CD14-positive monocyte (primary cell): Measurements from ENCODE around the gene ATOSA. TPM values are rescaled to one million over a fixed set of nuclear protein-coding genes. Genes with fewer than 3 reads are reported as not detected.

Source experiments
- DNase-seq, 3 donors: peaks; one replicate each; pipeline ENCODE4 v3.0.0-alpha.2; 2011 to 2022
- H2AFZ ChIP-seq: 2 replicates; pipeline ENCODE4 v1.6.0; 2012; ENCODE audit warnings: mild to moderate bottlenecking, low read depth, low read length, inconsistent platforms; ENCODE audit not compliant: insufficient read depth, poor library complexity, severe bottlenecking
- H3K27ac ChIP-seq, 2 donors: 1 replicate in 1 of 2; 2 replicates in 1 of 2; pipeline ENCODE4 v1.5.1; 2012 to 2013; ENCODE audit warnings: low read length in 2 of 2, control low read depth in 1 of 2, inconsistent platforms in 1 of 2, low read depth in 1 of 2, mild to moderate bottlenecking in 1 of 2
- H3K27me3 ChIP-seq, 2 donors: one replicate each; pipeline versions ENCODE4 v1.6.0 to v1.6.1; 2011 to 2013; ENCODE audit warnings: low read length in 2 of 2; ENCODE audit not compliant: control insufficient read depth in 2 of 2, insufficient read depth in 2 of 2
- H3K36me3 ChIP-seq, 2 donors: replicated peaks in 1 of 2; 1 replicate in 1 of 2; 2 replicates in 1 of 2; pipeline versions ENCODE4 v1.5.1 to v1.6.1; 2012 to 2013; ENCODE audit warnings: low read length in 2 of 2, control low read depth in 1 of 2, inconsistent platforms in 1 of 2, mild to moderate bottlenecking in 1 of 2; ENCODE audit not compliant: insufficient read depth in 2 of 2, control insufficient read depth in 1 of 2
- H3K4me1 ChIP-seq, 2 donors: 1 replicate in 1 of 2; 2 replicates in 1 of 2; pipeline versions ENCODE4 v1.5.1 to v1.6.1; 2012 to 2013; ENCODE audit warnings: low read length in 2 of 2, control low read depth in 1 of 2, inconsistent platforms in 1 of 2, mild to moderate bottlenecking in 1 of 2, moderate library complexity in 1 of 2; ENCODE audit not compliant: insufficient read depth in 2 of 2, control insufficient read depth in 1 of 2
- H3K4me2 ChIP-seq: replicated peaks from 2 replicates; pipeline ENCODE3; 2012; ENCODE audit warnings: low read length, moderate library complexity, mild to moderate bottlenecking; ENCODE audit not compliant: poor library complexity, severe bottlenecking; ENCODE audit errors: extremely low read depth
- H3K4me3 ChIP-seq, 3 experiments: fragments of 200-600 bp in 1 of 3; sonication (generic) in 1 of 3; replicated peaks in 1 of 3; 1 replicate in 2 of 3; 2 replicates in 1 of 3; pipeline ENCODE4 v1.5.1; 2011 to 2013; ENCODE audit warnings: low read length in 3 of 3, mild to moderate bottlenecking in 3 of 3, control low read depth in 2 of 3, low read depth in 2 of 3, inconsistent platforms in 1 of 3, moderate library complexity in 1 of 3
- H3K79me2 ChIP-seq: 2 replicates; pipeline ENCODE4 v1.6.0; 2012; ENCODE audit warnings: mild to moderate bottlenecking, control low read depth, inconsistent platforms, low read length, moderate library complexity; ENCODE audit not compliant: insufficient read depth
- H3K9ac ChIP-seq: 2 replicates; pipeline ENCODE4 v1.6.0; 2017; ENCODE audit warnings: low read length, mild to moderate bottlenecking; ENCODE audit not compliant: insufficient read depth, poor library complexity, severe bottlenecking
- H3K9me3 ChIP-seq, 2 donors: replicated peaks in 1 of 2; 1 replicate in 1 of 2; 2 replicates in 1 of 2; pipeline versions ENCODE4 v1.5.1 to v1.6.1; 2012 to 2013; ENCODE audit warnings: low read length in 2 of 2, control low read depth in 1 of 2; ENCODE audit not compliant: control insufficient read depth in 1 of 2, insufficient read depth in 1 of 2
- H4K20me1 ChIP-seq: 2 replicates; pipeline ENCODE4 v1.6.0; 2012; ENCODE audit warnings: mild to moderate bottlenecking, low read length, control low read depth, moderate library complexity; ENCODE audit not compliant: insufficient read depth
- H3K27ac Mint-ChIP-seq, 7 donors: one replicate each; pipeline ENCODE4 v1.8.0; 2020; ENCODE audit warnings: mild to moderate bottlenecking in 7 of 7, mixed read lengths in 7 of 7, moderate library complexity in 6 of 7, inconsistent platforms in 2 of 7
- H3K27me3 Mint-ChIP-seq, 3 donors: one replicate each; pipeline ENCODE4 v1.8.0; 2021 to 2022; ENCODE audit warnings: low read depth in 3 of 3, mild to moderate bottlenecking in 3 of 3, mixed read lengths in 3 of 3, moderate library complexity in 3 of 3, inconsistent platforms in 1 of 3
- H3K36me3 Mint-ChIP-seq, 2 donors: one replicate each; pipeline ENCODE4 v1.8.0; 2020; ENCODE audit warnings: mixed read lengths in 2 of 2, inconsistent platforms in 1 of 2, mild to moderate bottlenecking in 1 of 2
- H3K4me1 Mint-ChIP-seq: one replicate; pipeline ENCODE4 v1.8.0; 2020; ENCODE audit warnings: mild to moderate bottlenecking, mixed read lengths
- H3K4me3 Mint-ChIP-seq, 2 donors: one replicate each; pipeline ENCODE4 v1.8.0; 2020; ENCODE audit warnings: mild to moderate bottlenecking in 2 of 2, mixed read lengths in 2 of 2, moderate library complexity in 1 of 2
- H3K9me3 Mint-ChIP-seq, 7 donors: one replicate each; pipeline ENCODE4 v1.8.0; 2020 to 2022; ENCODE audit warnings: mixed read lengths in 7 of 7, mild to moderate bottlenecking in 6 of 7, moderate library complexity in 6 of 7, inconsistent platforms in 2 of 7
- CTCF ChIP-seq: fragments of 200-600 bp; IDR thresholded peaks from one replicate; pipeline ENCODE4 v1.8.0; 2022; ENCODE audit warnings: antibody characterized with exemption, mild to moderate bottlenecking
- whole genome bisulfite sequencing: methylation state at CpG from one replicate; pipeline ENCODE4 v1.1.5; 2013; ENCODE audit warnings: missing lambda C conversion rate; ENCODE audit not compliant: insufficient coverage; 5-methylcytosine and 5-hydroxymethylcytosine counted together
- intact Hi-C, 2 donors: fragments of 100-400 bp; cut with micrococcal nuclease; formaldehyde crosslinking; loops; one replicate each; pipeline versions ENCODE4 v1.15.0 to v1.15.1; 2023
- polyA plus RNA-seq, 3 donors: library from polyadenylated mRNA; depleted of rRNA in 1 of 3; unstranded in 2 of 3; stranded (reverse) in 1 of 3; fragments of 300-500 nt in 2 of 3; fragments of >200 nt in 1 of 3; fragmentation: Illumina TruSeq in 2 of 3; gene quantifications; 1 replicate in 2 of 3; 2 replicates in 1 of 3; pipeline ENCODE4 v1.2.3, GENCODE V29; 2012 to 2021

Gene ATOSA
- polyA plus RNA-seq, 3 donors, result 2.1 to 15.9 (median 3.5) TPM

GRCh38 chr15:52673312-52673711, 5.9 kb downstream of the ATOSA start:
- no peak for DNase-seq
- Histone ChIP-seq H3K27me3 (no peaks in the 10 kb centered on the region), H2AFZ (no peak overlapping the region), H3K79me2 (peaks cover 4% of the 10 kb centered on the region), H3K27ac (no peak overlapping the region), H3K4me2 (no peak overlapping the region), H3K9ac (no peak overlapping the region), H4K20me1 (peaks cover 4% of the 10 kb centered on the region), H3K9me3 (no peaks in the 10 kb centered on the region), H3K4me1 (peaks cover 12 to 18% of the 10 kb centered on the region in 2 donors), H3K36me3 (peaks cover 52 to 70% of the 10 kb centered on the region in 2 donors), H3K4me3 (no peak overlapping the region)
- Mint-ChIP-seq H3K4me3 (no peak overlapping the region), H3K9me3 (peaks cover 0 to 2% (median 0%) of the 10 kb centered on the region in 7 donors), H3K27ac (no peak overlapping the region), H3K27me3 (no peaks in the 10 kb centered on the region), H3K4me1 (peaks cover 19% of the 10 kb centered on the region), H3K36me3 (peaks cover 46 to 61% of the 10 kb centered on the region in 2 donors)
- no CpG with 5 or more reads among the region's 2 CpGs for WGBS
- no peak for TF ChIP-seq CTCF
- intact Hi-C loops, result no loop called here

GRCh38 chr15:52672661-52673060, 6.5 kb downstream of the ATOSA start:
- H2AFZ ChIP-seq, result no peak overlapping the region
- no peak overlapping the region for H3K4me3 Mint-ChIP-seq
- DNase-seq, result no peak
- no peak overlapping the region for H3K27ac ChIP-seq
- no peaks in the 10 kb centered on the region for H3K9me3 ChIP-seq
- H3K36me3 ChIP-seq, result peaks cover 59 to 77% of the 10 kb centered on the region in 2 donors
- H3K27ac Mint-ChIP-seq, result no peak overlapping the region
- peaks cover 52 to 68% of the 10 kb centered on the region in 2 donors for H3K36me3 Mint-ChIP-seq
- H3K4me1 ChIP-seq, result peaks cover 7 to 11% of the 10 kb centered on the region in 2 donors
- no peak overlapping the region for H3K4me2 ChIP-seq
- TF ChIP-seq CTCF, result no peak
- H4K20me1 ChIP-seq, result peaks cover 4% of the 10 kb centered on the region
- no peak overlapping the region for H3K9ac ChIP-seq
- peaks cover 14% of the 10 kb centered on the region for H3K4me1 Mint-ChIP-seq
- 100% methylated on average over 1 of the region's 1 CpG for WGBS
- no peaks in the 10 kb centered on the region for H3K27me3 Mint-ChIP-seq
- peaks cover 0 to 2% (median 0%) of the 10 kb centered on the region in 7 donors for H3K9me3 Mint-ChIP-seq
- intact Hi-C loops, result no loop called here
- H3K4me3 ChIP-seq, result no peak overlapping the region
- H3K79me2 ChIP-seq, result no peaks in the 10 kb centered on the region
- H3K27me3 ChIP-seq, result no peaks in the 10 kb centered on the region
